Upper lobe of left lung (tissue), 6 donors: ENCODE data around the gene FKBP6. TPM values are rescaled to one million over a fixed set of nuclear protein-coding genes. Genes with fewer than 3 reads are reported as not detected.

Source experiments
- ATAC-seq, 2 donors: fragments of 200-7000 bp; cut with Tn5 transposase; one replicate each; pipeline ENCODE4 v1.9.1; 2022; ENCODE audit warnings: mild to moderate bottlenecking in 2 of 2, moderate library complexity in 2 of 2; ENCODE audit not compliant: low FRiP score in 2 of 2
- DNase-seq, 2 donors: peaks; one replicate each; pipeline ENCODE4 v3.0.0-alpha.2; 2019 to 2020
- H3K27ac ChIP-seq, 4 donors: fragments of 200-600 bp; sonication (generic); one replicate each; pipeline ENCODE4 v1.5.1; 2016 to 2019
- H3K27me3 ChIP-seq, 4 donors: fragments of 200-600 bp; sonication (generic); one replicate each; pipeline ENCODE4 v1.5.1; 2017 to 2019
- H3K36me3 ChIP-seq, 4 donors: fragments of 200-600 bp; sonication (generic); one replicate each; pipeline ENCODE4 v1.5.1; 2016 to 2019
- H3K4me1 ChIP-seq, 4 donors: fragments of 200-600 bp; sonication (generic); one replicate each; pipeline ENCODE4 v1.5.1; 2018 to 2019
- H3K4me3 ChIP-seq, 4 donors: fragments of 200-600 bp; sonication (generic); one replicate each; pipeline ENCODE4 v1.5.1; 2017 to 2019; ENCODE audit warnings: mild to moderate bottlenecking in 2 of 4, moderate library complexity in 1 of 4
- H3K9me3 ChIP-seq, 4 donors: fragments of 200-600 bp; sonication (generic); one replicate each; pipeline ENCODE4 v1.5.1; 2018 to 2019
- CTCF ChIP-seq, 6 experiments: fragments of 450-650 bp in 4 of 6; fragments of 200-600 bp in 2 of 6; sonication (generic) in 2 of 6; IDR thresholded peaks; one replicate each; pipeline ENCODE4 v1.5.1; 2016 to 2019; ENCODE audit warnings: antibody characterized with exemption in 6 of 6
- EP300 ChIP-seq, 4 donors: sonication (generic); formaldehyde crosslinking; IDR thresholded peaks; one replicate each; pipeline ENCODE4 v1.5.1; 2017; ENCODE audit warnings: antibody characterized with exemption in 4 of 4, control low read depth in 2 of 4
- POLR2A ChIP-seq, 4 donors: fragments of 450-650 bp; IDR thresholded peaks; one replicate each; pipeline ENCODE4 v1.5.1; 2016 to 2017; ENCODE audit warnings: antibody characterized with exemption in 4 of 4, mild to moderate bottlenecking in 2 of 4
- POLR2AphosphoS5 ChIP-seq, 2 donors: sonication (generic); formaldehyde crosslinking; IDR thresholded peaks; one replicate each; pipeline ENCODE4 v1.5.1; 2017; ENCODE audit warnings: antibody characterized with exemption in 2 of 2
- WGBS, 2 donors: methylation state at CpG; one replicate each; pipeline ENCODE4 v1.1.5; 2017 to 2018; 5-methylcytosine and 5-hydroxymethylcytosine counted together
- total RNA-seq, 6 donors: library from RNA; depleted of rRNA in 4 of 6; stranded (reverse); fragments of >200 nt in 4 of 6; gene quantifications; one replicate each; pipeline versions ENCODE4 v1.1.0 to v1.2.1, GENCODE V29; 2016 to 2021
- donor health status: DM: no; HTN: no; CAD: no; lungs with moderate emphysema.
- donor health status: DM: no; HTN: yes; CAD: no; lungs with severe emphysema.

Gene FKBP6
- total RNA-seq, 6 donors from 2014 or later, result 0.30 TPM; not detected in 5

- ATAC-seq (no peak), DNase-seq (no peak)
- H3K27me3 ChIP-seq, result no peaks in the 10 kb centered on the region
- no peaks in the 10 kb centered on the region for H3K9me3 ChIP-seq
- 84 to 92% methylated on average over 7 of the region's 7 CpGs for WGBS, 2 donors
- no peak for TF ChIP-seq POLR2AphosphoS5 (IDR thresholded peaks at IDR 0.05)
- no peak for TF ChIP-seq POLR2A (IDR thresholded peaks at IDR 0.05)
- TF ChIP-seq CTCF (IDR thresholded peaks at IDR 0.05), result no peak
- no peak for TF ChIP-seq EP300 (IDR thresholded peaks at IDR 0.05)
- no peak overlapping the region for H3K4me3 ChIP-seq
- H3K36me3 ChIP-seq, result no peaks in the 10 kb centered on the region
- H3K27ac ChIP-seq, result no peak overlapping the region
- H3K4me1 ChIP-seq, result peaks cover 0 to 3% (median 0%) of the 10 kb centered on the region in 4 donors
These were observed 15.9 kb downstream of the FKBP6 start for GRCh38 chr7:73343671-73344380.

DNA sequence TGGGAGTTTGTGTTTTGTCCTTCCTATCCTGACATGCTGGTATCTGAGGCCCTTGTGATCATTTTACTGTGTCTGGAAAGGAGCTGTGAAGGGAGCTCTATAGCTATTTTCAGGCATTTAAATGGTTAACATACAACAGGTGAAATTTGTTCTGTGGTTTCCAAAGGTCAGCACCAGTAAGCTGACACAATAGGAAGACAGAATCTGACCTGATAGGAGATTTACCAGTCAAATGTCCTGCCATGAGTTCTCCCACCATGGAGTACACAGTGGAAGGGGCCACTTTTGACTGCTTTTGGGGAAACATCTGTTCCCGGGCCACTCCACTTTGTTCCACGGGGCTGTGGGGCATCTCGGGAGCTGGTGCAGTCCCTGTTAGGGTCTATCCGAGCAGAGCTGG is 17.6 kb downstream of the FKBP6 start:
- Histone ChIP-seq H3K4me1 (peaks cover 0 to 3% (median 0%) of the 10 kb centered on the region in 4 donors), H3K4me3 (no peak overlapping the region), H3K9me3 (no peaks in the 10 kb centered on the region), H3K27ac (no peak overlapping the region), H3K36me3 (no peaks in the 10 kb centered on the region), H3K27me3 (no peaks in the 10 kb centered on the region)
- DNase-seq, result no peak
- TF ChIP-seq EP300 (IDR thresholded peaks at IDR 0.05) (no peak), POLR2AphosphoS5 (IDR thresholded peaks at IDR 0.05) (no peak), CTCF (IDR thresholded peaks at IDR 0.05) (no peak), POLR2A (IDR thresholded peaks at IDR 0.05) (no peak)
- 79 to 100% methylated on average over 1 to 4 of the region's 4 CpGs for WGBS, 2 donors
- ATAC-seq, result no peak

- H3K36me3 ChIP-seq, result no peaks in the 10 kb centered on the region
- no peak overlapping the region for H3K4me3 ChIP-seq
- TF ChIP-seq POLR2A (IDR thresholded peaks at IDR 0.05) (no peak), POLR2AphosphoS5 (IDR thresholded peaks at IDR 0.05) (no peak), CTCF (IDR thresholded peaks at IDR 0.05) (no peak), EP300 (IDR thresholded peaks at IDR 0.05) (no peak)
- peaks cover 0 to 3% (median 0%) of the 10 kb centered on the region in 4 donors for H3K4me1 ChIP-seq
- no peak overlapping the region for H3K27ac ChIP-seq
- no peaks in the 10 kb centered on the region for H3K27me3 ChIP-seq
- WGBS, 2 donors, result 57 to 65% methylated on average over 8 of the region's 8 CpGs
- DNase-seq (no peak), ATAC-seq (no peak)
- no peaks in the 10 kb centered on the region for H3K9me3 ChIP-seq
These were observed 18.0 kb downstream of the FKBP6 start for GRCh38 chr7:73345951-73346350.

DNA sequence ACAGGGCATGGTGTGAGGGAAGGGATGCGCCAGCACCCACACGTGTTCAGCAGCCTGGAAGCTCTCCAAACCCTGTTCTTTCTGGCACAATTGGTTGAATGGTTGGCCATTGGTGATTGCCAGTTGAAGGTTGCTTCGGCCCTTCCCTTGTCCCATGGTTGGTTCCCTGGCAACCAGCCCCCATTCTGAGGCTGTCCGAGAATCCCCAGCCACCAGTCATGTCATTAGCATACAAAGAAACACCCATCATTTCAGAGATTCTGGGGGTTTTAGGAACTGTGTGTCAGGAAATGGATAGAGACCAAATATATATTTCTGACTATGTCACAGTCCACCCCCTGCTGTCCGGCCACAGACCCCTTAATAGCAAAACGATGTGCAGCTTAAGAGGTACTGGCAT is 21.8 kb downstream of the FKBP6 start:
- Histone ChIP-seq H3K27me3 (no peaks in the 10 kb centered on the region), H3K9me3 (no peaks in the 10 kb centered on the region), H3K36me3 (no peaks in the 10 kb centered on the region), H3K27ac (no peak overlapping the region), H3K4me1 (no peaks in the 10 kb centered on the region), H3K4me3 (no peak overlapping the region)
- DNase-seq (no peak), ATAC-seq (no peak)
- 89 to 92% methylated on average over 6 of the region's 6 CpGs for WGBS, 2 donors
- no peak for TF ChIP-seq CTCF (IDR thresholded peaks at IDR 0.05)
- no peak for TF ChIP-seq POLR2A (IDR thresholded peaks at IDR 0.05)
- TF ChIP-seq EP300 (IDR thresholded peaks at IDR 0.05), result no peak
- no peak for TF ChIP-seq POLR2AphosphoS5 (IDR thresholded peaks at IDR 0.05)
